ENCODE results near the gene TSBP1. TPM values are rescaled to one million over a fixed set of nuclear protein-coding genes. Genes with fewer than 3 reads are reported as not detected.
"Not testable (repeated sequence)": the region's sequence is repeated elsewhere in the genome, so short reads cannot be mapped to it uniquely, and the experiment has no call there.

The TSBP1 gene
- total RNA-seq, 6 donors from 2014 or later: not detected

DNA sequence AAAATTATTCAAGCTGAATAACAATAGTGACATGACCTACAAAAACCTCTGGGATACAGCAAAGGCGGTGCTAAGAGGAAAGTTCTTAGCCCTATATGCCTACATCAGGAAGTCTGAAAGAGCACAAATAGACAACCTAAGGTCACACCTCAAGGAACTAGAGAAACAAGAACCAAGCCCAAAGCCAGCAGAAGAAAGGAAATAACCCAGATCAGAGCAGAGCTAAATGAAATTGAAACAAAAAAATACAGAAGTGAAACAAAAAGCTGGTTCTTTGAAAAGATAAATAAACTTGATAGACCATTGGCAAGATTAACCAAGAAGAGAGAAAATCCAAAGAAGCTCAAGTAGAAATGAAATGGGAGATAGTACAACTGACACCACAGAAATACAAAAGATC lies 100.3 kb downstream of the TSBP1 start:
- Histone ChIP-seq H3K4me1 (no peaks in the 10 kb centered on the region), H3K36me3 (no peaks in the 10 kb centered on the region), H3K9me3 (peaks cover 0 to 4% (median 0%) of the 10 kb centered on the region in 4 donors), H3K4me3 (no peak overlapping the region), H3K27ac (no peak overlapping the region), H3K27me3 (no peaks in the 10 kb centered on the region)
- TF ChIP-seq EP300 (IDR thresholded peaks at IDR 0.05) (no peak), POLR2A (IDR thresholded peaks at IDR 0.05) (no peak), POLR2AphosphoS5 (IDR thresholded peaks at IDR 0.05) (no peak)
- TF ChIP-seq, protein P1, sequence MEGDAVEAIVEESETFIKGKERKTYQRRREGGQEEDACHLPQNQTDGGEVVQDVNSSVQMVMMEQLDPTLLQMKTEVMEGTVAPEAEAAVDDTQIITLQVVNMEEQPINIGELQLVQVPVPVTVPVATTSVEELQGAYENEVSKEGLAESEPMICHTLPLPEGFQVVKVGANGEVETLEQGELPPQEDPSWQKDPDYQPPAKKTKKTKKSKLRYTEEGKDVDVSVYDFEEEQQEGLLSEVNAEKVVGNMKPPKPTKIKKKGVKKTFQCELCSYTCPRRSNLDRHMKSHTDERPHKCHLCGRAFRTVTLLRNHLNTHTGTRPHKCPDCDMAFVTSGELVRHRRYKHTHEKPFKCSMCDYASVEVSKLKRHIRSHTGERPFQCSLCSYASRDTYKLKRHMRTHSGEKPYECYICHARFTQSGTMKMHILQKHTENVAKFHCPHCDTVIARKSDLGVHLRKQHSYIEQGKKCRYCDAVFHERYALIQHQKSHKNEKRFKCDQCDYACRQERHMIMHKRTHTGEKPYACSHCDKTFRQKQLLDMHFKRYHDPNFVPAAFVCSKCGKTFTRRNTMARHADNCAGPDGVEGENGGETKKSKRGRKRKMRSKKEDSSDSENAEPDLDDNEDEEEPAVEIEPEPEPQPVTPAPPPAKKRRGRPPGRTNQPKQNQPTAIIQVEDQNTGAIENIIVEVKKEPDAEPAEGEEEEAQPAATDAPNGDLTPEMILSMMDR (IDR thresholded peaks at IDR 0.05): no peak
- 74% methylated on average over 1 of the region's 1 CpG for WGBS, 2 donors
- ATAC-seq (ENCODE audit: low FRiP score in 2 of 2) (no peak), DNase-seq (no peak)

DNA sequence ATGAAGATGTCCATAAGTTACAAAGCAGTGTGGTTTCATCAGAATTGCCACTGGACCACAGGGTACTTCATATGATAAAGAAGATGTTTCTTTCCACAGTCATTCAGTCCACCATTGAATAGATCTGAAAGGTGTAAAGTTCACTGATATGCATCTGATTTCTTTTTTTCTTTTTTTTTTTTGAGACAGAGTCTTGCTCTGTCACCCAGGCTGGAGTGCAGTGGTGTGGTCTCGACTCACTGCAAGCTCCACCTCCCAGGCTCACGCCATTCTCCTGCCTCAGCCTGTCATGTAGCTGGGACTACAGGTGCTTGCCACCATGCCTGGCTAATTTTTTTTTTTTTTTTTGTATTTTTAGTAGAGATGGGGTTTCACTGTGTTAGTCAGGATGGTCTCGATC lies 103.2 kb downstream of the TSBP1 start:
- not testable (repeated sequence) for ATAC-seq (ENCODE audit: low FRiP score in 2 of 2); DNase-seq; H3K9me3 ChIP-seq; H3K4me3 ChIP-seq; H3K36me3 ChIP-seq; H3K4me1 ChIP-seq; H3K27ac ChIP-seq; H3K27me3 ChIP-seq
- WGBS, 2 donors: 85 to 92% methylated on average over 3 of the region's 3 CpGs

DNA sequence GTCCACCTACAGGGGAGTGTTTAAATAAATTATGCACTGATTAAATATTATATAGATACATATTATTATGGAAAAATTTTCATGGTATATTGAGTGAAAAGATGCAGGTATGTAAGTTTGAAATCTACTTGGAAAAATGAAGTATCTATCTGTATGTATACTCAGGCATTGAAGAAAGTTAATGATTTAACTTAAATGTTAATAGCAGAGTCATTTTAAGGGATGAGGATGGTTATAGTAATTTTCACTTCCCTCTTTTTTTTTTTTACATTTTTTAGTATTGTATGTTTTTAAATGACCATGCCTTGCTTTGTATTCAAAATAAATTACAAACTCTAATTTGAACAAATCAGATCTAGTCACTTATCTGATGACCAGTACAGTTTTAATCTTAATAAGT lies 104.7 kb downstream of the TSBP1 start:
- Histone ChIP-seq H3K9me3 (no peaks in the 10 kb centered on the region), H3K27ac (no peak overlapping the region), H3K36me3 (no peaks in the 10 kb centered on the region), H3K4me3 (no peak overlapping the region), H3K27me3 (no peaks in the 10 kb centered on the region), H3K4me1 (no peaks in the 10 kb centered on the region)
- no peak for DNase-seq
- TF ChIP-seq, protein P1 (IDR thresholded peaks at IDR 0.05): no peak
- no peak for TF ChIP-seq POLR2A (IDR thresholded peaks at IDR 0.05)
- no peak for TF ChIP-seq EP300 (IDR thresholded peaks at IDR 0.05)
- TF ChIP-seq POLR2AphosphoS5 (IDR thresholded peaks at IDR 0.05): no peak
- ATAC-seq (ENCODE audit: low FRiP score in 2 of 2): no peak

DNA sequence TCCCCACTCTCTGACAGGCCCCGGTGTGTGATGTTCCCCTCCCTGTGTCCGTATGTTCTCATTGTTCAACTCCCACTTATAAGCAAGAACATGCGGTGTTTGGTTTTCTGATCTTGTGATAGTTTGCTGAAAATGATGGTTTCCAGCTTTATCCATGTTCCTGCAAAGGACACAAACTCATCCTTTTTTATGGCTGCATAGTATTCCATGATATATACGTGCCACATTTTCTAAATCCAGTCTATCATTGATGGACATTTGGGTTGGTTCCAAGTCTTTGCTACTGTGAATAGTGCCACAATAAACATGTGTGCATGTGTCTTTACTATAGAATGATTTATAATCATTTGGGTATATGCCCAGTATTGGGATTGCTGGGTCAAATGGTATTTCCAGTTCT lies 114.4 kb downstream of the TSBP1 start:
- not testable (repeated sequence) for H3K36me3 ChIP-seq; H3K4me3 ChIP-seq; H3K27me3 ChIP-seq; ATAC-seq (ENCODE audit: low FRiP score in 2 of 2); DNase-seq; H3K27ac ChIP-seq; H3K9me3 ChIP-seq
- peaks cover 5 to 18% (median 13%) of the 10 kb centered on the region in 4 donors for H3K4me1 ChIP-seq
- 96 to 98% methylated on average over 4 of the region's 4 CpGs for WGBS, 2 donors

DNA sequence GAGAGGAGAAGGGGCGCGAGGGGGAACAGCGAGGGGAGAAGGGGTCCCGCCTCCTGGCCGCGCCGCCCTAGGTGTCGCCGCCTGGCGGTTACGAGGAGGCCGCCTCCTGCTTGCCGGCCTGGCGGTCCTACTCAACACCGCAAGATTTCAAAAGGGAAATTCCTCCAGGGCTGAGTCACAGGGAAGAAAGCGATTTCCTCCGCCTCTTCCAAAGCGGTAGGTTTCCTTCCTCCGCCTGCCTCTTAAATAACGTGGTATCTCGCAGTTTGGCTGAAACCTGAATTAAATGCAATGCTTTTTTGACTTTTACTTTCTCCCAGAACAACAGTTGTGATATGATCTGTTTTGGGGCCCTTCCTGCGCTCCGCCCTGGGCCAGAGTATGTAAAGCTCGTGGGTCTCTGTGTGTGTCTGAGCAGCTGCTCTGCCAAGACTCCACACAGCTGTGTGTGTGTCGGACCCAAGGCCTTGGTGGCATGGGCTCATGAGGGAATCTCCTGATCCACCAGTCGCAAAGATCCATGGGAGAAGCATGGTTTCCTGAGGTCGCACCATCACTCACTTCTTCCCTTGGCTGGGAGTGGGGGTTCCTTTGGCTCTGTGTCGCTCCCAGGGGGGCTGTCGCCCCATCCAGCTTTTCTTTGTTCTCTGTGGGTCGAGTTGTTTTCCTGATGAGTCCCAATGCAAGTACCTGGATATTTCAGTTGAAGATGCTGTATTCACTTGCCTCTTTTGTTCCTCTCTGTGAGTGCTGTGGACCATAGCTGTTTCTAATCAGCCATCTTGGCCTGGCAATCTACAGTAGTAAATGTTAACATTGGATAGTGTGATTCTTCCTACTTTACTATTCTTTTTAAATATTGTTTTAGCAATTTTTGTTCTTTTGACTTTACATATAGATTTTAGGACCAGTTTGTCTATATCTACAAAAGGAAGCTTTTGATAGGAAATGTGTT lies 116.2 kb downstream of the TSBP1 start:
- Histone ChIP-seq H3K36me3 (no peaks in the 10 kb centered on the region), H3K4me3 (peak overlapping the region in 3 of 4 donors; percentile 22 to 44 (median 41)), H3K4me1 (peaks cover 5 to 18% (median 13%) of the 10 kb centered on the region in 4 donors), H3K9me3 (no peaks in the 10 kb centered on the region), H3K27me3 (no peaks in the 10 kb centered on the region), H3K27ac (peak overlapping the region; percentile 65 to 91 (median 82))
- ATAC-seq (ENCODE audit: low FRiP score in 2 of 2): peak; percentile 95 to 99
- DNase-seq: peak; percentile 68 to 92
- 7 to 18% methylated on average over 26 to 30 of the region's 30 CpGs for WGBS, 2 donors
- TF ChIP-seq POLR2AphosphoS5 (IDR thresholded peaks at IDR 0.05) (peak; percentile 59 to 61), EP300 (IDR thresholded peaks at IDR 0.05) (no peak), POLR2A (IDR thresholded peaks at IDR 0.05) (no peak)
- TF ChIP-seq, protein P1 (IDR thresholded peaks at IDR 0.05): peak; percentile 65 to 77 (median 72)
